Endometrium (tissue), 2 donors: ENCODE data around the gene ENTREP3.

ENCODE experiments used
- FAIRE-seq: peaks from 2 replicates; lab custom pipeline; 2012; peaks lifted over from hg19 to GRCh38; lab: Jason Lieb, UNC
- donor health status: control.
- donor health status: control.

Gene ENTREP3

GRCh38 chr1:155278689-155279160, 23.4 kb upstream of the ENTREP3 start:
- FAIRE-seq: no peak

GRCh38 chr1:155277902-155278688, 22.8 kb upstream of the ENTREP3 start:
- FAIRE-seq: no peak

- no peak for FAIRE-seq
These were observed 22.0 kb upstream of the ENTREP3 start, which contains the start of gene HCN3 for GRCh38 chr1:155277070-155277901. Gene HCN3 (plus strand): TSS chr1:155277463. CDS start chr1:155277591, 128 bp downstream.

GRCh38 chr1:155273343-155274245, 18.3 kb upstream of the ENTREP3 start, which contains the start of gene CLK2:
Gene CLK2 (minus strand): TSS chr1:155273504. CDS start chr1:155270977, 2,527 bp downstream.
- no peak for FAIRE-seq

- no peak for FAIRE-seq
These were observed 17.4 kb upstream of the ENTREP3 start for GRCh38 chr1:155272466-155273342.

GRCh38 chr1:155269381-155269780, 14.1 kb upstream of the ENTREP3 start:
- FAIRE-seq: no peak

- FAIRE-seq: no peak
These were observed 13.3 kb upstream of the ENTREP3 start for GRCh38 chr1:155268630-155269029.

GRCh38 chr1:155267373-155267772, 12.1 kb upstream of the ENTREP3 start:
- FAIRE-seq: no peak

- FAIRE-seq: no peak
These were observed 11.3 kb upstream of the ENTREP3 start for GRCh38 chr1:155266553-155266952.

- no peak for FAIRE-seq
These were observed 7.8 kb upstream of the ENTREP3 start for GRCh38 chr1:155263067-155263466.

- FAIRE-seq: peak; percentile 86
These were observed 6.8 kb upstream of the ENTREP3 start, which contains the start of gene SCAMP3 for GRCh38 chr1:155261852-155262673. Gene SCAMP3 (minus strand): TSS chr1:155262360. CDS start chr1:155262151, 209 bp downstream.

- FAIRE-seq: no peak
These were observed 6.2 kb upstream of the ENTREP3 start for GRCh38 chr1:155261493-155261851.

- no peak for FAIRE-seq
These were observed 5.0 kb upstream of the ENTREP3 start for GRCh38 chr1:155260276-155260675.

- FAIRE-seq: no peak
These were observed 972 bp upstream of the ENTREP3 start for GRCh38 chr1:155256058-155256852.

GRCh38 chr1:155254714-155255242, 505 bp downstream of the ENTREP3 start:
- FAIRE-seq: no peak

- FAIRE-seq: no peak
These were observed 1.0 kb downstream of the ENTREP3 start for GRCh38 chr1:155254228-155254713.

- FAIRE-seq: no peak
These were observed 1.5 kb downstream of the ENTREP3 start for GRCh38 chr1:155253797-155254196.

- FAIRE-seq: no peak
These were observed 2.1 kb downstream of the ENTREP3 start for GRCh38 chr1:155253208-155253607.

GRCh38 chr1:155251566-155251965, 3.7 kb downstream of the ENTREP3 start:
- FAIRE-seq: no peak
